GM10847 (cell line): ENCODE results near the gene ABLIM2.

Source experiments
- POLR2A ChIP-seq: IDR thresholded peaks from 2 replicates; pipeline ENCODE4 v1.6.1; 2011; ENCODE audit not compliant: insufficient read length; ENCODE audit errors: extremely low read depth

Gene ABLIM2

DNA sequence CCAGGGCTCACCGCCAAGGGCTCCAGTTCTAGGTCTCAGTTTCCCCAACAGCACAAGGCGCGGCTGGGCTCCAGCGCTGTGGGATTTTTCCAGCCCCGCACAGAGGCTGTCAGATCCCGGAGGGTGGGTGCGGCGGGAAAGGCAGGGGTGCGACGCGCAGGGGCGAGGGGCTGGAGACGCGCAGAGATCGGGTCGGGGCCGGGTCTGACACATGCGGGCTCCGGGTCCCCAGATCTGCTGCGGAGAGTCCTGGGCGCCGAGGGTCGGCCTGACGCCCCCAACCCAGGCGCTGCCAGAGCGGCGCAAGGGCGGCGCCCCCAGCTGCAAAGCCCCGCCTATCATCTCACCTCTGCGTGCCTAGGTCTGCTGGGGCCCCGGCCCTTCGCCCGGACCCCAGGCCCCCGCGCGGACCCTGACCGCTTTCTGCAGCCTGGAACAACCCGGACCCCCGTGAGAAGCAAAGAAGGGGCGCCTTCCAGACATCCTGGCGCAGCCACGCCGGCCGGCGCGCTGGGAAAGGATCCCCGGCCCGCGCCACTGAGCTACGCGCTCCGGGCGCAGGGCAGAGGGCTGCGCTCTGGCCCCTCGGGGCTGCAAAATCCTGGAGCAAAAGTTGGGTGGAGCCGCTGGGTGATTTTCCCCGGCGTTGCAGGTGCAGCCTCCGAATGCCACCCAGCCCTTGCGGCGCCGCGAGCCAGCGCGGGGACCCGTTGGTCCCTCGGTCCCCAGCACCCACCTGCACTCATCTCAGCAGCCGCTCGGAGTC, 486 bp downstream of the ABLIM2 start:
- no peak for TF ChIP-seq POLR2A

DNA sequence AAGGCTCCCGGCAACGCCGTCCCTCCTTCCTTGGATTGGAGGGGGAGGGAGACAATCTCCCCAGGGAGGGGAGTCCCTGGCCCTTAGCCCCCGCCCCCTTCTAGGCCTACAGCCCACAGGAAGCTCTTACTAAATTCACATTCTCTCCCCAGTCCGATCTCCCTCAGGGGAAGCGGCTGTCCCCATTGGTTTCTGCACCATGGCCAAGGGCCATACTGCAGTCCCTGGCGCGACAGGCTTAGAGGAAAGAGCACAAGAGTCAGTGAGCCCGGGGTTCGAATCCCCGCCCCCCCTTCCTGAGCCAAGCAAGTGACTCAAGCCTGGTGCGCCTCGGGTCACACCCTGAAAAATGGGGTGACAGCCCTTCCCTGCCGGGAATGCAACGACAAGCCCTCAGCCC, 1.1 kb downstream of the ABLIM2 start:
- TF ChIP-seq POLR2A = no peak

DNA sequence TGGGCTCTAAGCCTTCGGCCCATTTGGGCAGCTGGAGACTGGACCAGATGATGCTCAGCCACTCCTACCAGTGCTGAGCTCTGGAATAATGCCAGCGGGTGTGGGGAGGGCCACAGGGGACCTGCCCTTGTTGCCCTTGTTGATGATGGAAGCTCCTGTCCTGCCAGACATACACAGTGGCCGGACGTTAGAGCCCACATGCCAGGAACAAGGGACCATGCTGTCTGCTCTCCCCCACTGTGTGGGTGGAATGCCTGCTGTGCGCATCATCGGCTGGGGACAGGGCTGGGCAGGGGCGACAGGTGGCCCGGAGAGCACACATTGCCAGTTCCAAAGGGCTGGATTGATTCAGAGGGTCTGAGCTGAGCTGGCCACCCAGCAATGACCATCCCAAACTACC, 2.0 kb downstream of the ABLIM2 start:
- TF ChIP-seq POLR2A = no peak

DNA sequence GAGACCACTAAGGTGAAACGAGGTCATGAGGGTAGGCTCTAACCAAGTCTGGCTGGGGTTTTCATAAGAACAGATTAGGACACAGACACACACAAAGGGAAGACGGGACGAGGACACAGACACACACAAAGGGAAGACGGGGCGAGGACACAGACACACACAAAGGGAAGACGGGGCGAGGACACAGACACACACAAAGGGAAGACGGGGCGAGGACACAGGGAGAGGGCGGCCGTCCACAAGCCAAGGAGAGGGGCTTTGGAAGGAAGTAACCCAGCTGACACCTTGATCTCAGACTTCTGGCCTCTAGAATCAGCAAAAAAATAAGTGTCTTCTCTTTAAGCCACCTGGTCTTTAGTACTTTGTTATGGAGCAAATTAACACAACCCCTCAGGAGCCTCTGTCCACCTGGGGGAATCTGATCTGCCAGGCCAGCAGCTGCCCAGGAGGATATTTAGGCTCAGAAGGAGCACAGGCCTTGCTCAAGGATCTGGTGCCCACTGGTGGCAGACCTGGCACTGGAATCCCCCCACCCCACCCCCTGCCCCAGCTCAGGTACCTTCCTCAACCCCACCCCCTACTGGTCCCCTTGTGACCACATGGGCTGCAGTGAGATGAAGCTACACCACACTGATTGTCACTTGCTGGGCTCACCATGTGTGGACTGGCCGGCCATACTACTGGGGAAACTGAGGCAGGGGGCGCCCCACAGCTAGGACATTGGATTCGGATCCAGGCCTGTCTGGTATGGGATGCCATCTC, 2.8 kb downstream of the ABLIM2 start:
- TF ChIP-seq POLR2A = no peak

DNA sequence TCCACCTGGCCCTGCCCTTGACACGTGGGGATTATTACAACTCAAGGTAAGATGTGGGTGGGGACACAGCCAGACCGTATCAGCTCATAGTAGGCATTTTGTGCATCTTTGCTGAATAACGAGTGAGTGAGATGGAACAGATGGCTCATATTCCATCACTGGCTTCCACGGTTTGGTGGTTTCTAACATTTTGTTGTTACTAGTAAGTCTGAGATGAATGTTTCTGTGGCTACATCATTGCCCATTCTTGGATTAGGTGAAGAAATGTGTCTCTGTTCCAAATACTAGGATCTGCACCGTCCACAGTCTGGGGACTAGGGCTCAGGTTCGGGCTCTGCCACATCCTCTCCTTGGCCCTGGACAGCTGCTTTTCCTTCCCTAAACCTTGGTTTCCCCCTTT, 3.6 kb downstream of the ABLIM2 start:
- TF ChIP-seq POLR2A = no peak

DNA sequence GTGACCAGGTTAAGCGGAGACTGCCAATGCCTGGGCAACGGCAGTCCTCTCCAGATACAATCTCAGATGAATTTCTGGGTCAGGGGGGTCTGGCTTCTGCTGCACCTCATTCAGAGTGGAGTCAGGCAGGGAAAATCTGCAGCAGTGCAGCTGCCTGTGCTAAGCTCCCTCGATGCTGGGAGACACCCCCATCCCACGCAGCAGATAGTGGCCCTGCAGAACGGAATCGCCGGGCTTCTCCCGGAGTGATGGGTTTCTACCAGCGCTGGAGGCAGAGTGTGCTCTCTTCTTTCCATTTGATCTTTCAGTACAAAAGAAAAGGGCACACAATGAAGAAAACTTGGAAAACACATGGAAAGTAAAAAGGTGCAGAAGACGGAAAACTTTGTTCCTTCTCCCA, 5.2 kb downstream of the ABLIM2 start:
- TF ChIP-seq POLR2A = no peak

DNA sequence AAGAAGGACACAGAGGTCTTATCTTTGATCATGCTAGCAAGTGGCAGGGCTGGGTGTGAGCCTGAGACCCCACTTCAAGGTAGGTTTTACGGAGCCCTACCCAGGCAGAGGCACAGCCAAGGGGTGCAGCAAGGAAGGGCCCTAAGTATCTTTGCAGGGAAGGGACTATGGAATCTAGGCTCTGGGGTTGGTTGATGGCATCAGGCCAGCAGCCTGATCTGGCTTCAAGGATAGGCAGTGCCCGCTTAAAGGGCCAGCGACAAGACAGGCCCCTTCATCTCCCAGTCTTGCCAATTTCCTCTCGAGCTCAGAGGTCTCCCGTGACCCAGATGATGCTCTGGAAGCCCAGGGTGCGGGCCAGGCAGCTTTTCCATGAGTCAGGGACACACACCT, 5.8 kb downstream of the ABLIM2 start:
- no peak for TF ChIP-seq POLR2A

DNA sequence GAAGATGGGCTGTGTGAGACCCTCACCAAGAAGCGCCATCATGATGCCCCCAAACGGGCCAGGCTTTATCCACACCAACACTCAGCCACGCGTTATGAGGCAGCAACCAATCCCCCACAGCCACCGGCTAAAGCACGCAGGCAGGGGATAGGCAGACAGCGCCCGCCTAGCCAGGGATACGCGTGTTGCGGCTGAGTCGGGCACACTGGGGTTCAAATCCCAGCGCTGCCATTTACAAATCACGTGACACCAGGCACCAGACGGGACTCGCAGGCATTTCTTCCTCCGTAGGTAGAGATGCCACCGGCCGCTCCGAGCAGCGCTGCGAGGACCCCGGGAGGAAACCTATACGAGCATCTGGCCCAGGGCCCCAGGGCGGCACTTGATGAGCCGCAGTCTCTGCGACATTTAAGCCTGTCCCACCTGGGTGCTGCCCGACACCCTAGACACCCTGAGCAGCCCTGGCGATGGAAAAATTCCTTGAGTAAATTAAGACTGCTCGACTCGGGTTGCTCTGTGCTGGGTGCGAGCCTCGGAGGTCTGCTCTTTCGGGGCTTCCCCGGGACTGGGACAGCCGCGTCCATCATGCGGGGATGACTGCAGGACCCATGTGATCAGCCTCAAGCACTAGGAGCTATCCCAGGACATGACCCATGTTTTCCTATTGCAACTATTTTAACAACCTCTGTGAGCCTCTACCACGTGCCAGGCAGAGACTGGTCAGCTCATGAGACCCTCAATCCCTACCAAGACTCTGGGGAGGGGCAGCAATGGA, 6.3 kb downstream of the ABLIM2 start:
- no peak for TF ChIP-seq POLR2A

DNA sequence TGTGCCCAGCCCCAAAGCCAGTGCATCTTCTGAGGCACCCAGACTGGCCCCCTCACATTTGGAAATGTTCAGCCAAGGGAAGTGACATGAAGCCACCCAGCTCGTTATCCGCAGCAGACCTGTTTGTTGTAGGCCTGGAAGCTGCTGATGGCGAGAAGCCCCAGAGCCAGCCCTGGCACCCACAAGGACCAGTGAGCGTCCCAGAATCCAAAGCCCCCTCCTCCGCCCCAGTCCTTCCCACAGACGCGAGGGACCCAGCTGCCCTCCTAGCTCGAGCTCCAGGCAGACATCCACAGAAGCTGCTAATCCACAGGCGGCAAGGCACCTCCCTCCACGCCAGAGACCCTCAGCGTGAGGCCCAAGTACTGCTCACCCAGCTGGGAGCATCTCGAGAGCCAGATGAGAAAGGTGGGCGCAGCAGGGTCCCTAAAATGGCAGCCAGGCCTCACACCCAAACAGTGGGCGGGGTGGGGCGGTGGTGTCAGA, 7.4 kb downstream of the ABLIM2 start:
- TF ChIP-seq POLR2A = no peak

DNA sequence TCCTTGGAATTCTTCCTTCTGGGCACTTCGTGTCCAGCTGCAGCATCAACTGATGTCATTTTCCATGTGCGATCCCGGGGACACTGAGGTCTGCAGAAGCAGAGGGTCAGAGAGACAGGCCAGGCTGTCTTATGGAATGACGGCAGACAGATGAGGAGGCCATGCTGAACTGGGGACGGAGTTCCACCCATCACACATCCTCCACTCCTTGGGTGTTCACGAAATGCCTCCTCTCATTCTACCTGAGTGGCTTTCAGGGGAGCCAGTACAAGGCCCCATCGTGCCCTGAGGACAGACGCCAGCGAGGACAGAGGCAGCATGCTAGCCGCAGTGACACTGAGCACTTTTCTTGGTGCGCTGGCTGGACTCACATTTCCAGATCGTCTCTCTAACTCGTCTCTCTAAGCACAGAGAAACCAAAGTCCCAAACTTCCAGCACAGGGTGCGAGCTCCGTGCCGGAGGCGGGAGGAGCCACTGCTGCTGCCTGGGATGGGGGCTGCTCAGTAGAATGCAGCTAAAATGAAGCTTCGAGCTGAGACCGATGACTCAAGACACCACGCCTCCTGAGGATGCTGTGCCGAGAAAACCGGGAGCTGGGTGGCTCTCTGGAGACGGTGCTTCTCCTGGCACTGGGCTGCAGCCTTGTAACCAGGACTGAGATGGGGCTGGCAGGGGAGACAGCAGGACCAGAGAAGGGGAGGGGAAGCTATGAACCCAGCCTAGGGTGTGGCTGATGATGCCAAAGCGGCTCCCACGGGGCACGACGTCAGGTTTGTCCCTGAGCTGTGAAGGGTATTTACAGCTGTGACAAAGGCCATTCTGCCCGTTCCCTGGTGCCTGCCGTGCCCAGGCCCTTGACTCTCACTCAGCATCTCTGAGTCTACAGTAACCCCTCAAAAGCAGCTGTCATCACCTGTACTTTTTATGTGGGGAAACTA, 8.2 kb downstream of the ABLIM2 start:
- TF ChIP-seq POLR2A = no peak

DNA sequence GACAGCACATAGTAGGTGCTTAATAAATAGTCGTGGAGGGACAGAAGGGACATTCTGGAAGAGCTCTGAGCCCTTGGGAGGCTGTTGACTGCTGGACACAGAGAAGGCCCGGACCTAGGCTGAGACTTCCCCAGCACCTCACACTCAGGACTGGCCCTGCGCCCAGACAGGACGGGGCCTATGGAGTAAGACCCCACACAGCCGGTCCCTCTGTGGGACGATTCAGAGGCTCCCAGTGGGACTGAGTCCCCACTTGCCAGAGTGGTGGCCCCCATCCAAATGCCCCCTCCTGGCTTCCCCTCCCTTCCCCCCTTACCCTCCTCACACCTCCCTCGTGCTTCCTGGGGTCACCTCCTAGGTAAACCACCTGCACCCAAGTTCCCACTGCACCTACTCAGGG, 8.9 kb downstream of the ABLIM2 start:
- no peak for TF ChIP-seq POLR2A

DNA sequence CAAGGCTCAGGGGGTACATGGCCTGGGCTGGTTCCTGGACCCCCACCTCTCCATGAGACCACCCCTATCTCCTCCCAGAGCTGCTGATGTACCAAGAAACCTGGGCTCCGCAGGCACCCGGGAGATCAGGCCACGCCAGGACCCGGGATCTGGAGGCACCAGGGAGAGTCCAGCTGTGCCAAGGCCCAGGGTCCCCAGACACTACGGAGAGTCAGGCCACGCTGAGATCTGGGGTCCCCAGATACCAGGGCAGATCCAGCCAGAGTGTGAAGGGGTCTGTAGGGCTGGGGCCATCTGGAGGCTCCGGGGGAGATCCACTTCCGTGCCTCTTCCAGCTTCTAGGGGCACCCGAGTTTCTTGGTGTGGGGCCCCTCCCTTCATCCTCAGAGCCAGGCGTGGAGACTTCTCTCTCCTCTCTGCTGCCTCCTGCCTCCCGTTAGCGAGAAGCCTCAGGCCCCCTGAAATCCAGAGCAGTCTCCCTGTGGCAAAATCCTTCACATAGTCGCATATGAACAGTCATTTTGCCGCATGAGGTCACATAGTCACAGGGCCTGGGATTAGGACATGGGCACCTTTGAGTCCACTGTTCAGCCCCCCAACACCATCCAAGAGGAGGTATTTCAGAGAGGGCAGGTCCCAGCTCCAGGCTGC, 9.7 kb downstream of the ABLIM2 start:
- no peak for TF ChIP-seq POLR2A

DNA sequence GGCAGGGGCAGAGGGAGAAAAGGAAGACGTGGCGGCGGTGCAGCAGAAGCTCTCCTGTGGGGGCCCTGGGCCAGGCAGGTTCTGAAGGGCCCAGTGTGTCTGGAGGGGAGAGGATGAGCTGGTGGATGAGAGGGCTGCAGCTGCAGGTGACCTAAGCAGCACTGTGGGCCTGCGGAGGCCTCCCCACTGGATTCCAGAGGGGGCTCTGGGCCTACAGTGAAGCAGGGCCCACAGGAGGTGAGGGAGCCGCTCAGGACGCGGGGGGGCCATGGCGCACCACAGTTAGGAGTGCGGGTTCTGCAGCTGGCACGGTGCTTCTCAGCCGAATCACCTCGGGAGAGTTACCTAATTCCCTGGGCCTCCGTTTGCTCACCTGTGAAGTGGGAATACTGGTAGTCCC, 10.5 kb downstream of the ABLIM2 start:
- TF ChIP-seq POLR2A = no peak
